Measurements from ENCODE around the gene GYPC.
A peak's percentile ranks its signal among the peaks of the same experiment; 100 is the strongest.

The GYPC gene

GRCh38 chr2:126649101-126649500 is 6.9 kb upstream of the GYPC start:
- DNase-seq: no peak

- no peak for DNase-seq
Measured at GRCh38 chr2:126650994-126651393, 5.0 kb upstream of the GYPC start.

GRCh38 chr2:126652323-126652891 is 3.6 kb upstream of the GYPC start:
- no peak for DNase-seq

GRCh38 chr2:126653109-126653508 is 2.8 kb upstream of the GYPC start:
- no peak for DNase-seq

GRCh38 chr2:126653761-126654160 is 2.2 kb upstream of the GYPC start:
- no peak for DNase-seq

GRCh38 chr2:126655051-126655450 is 907 bp upstream of the GYPC start:
- no peak for DNase-seq

GRCh38 chr2:126656431-126657147 is 631 bp downstream of the GYPC start:
- DNase-seq: peak in 3 of 51 donors; percentile 14 to 37 (median 19)

- peak in 4 of 51 donors; percentile 7 to 26 (median 12) for DNase-seq
Measured at GRCh38 chr2:126657148-126657635, 1.2 kb downstream of the GYPC start.

- peak in 5 of 51 donors; percentile 9 to 42 (median 31) for DNase-seq
Measured at GRCh38 chr2:126657636-126658318, 1.8 kb downstream of the GYPC start.

GRCh38 chr2:126658319-126658904 is 2.5 kb downstream of the GYPC start:
- DNase-seq: no peak

GRCh38 chr2:126658905-126659561 is 3.1 kb downstream of the GYPC start:
- DNase-seq: no peak

GRCh38 chr2:126659562-126660467 is 3.9 kb downstream of the GYPC start:
- no peak for DNase-seq

GRCh38 chr2:126660971-126661370 is 5.0 kb downstream of the GYPC start:
- no peak for DNase-seq

GRCh38 chr2:126661702-126662500 is 5.9 kb downstream of the GYPC start:
- no peak for DNase-seq

- DNase-seq: no peak
Measured at GRCh38 chr2:126662621-126663020, 6.7 kb downstream of the GYPC start.

- no peak for DNase-seq
Measured at GRCh38 chr2:126663184-126663963, 7.4 kb downstream of the GYPC start.

- DNase-seq: no peak
Measured at GRCh38 chr2:126664234-126664633, 8.3 kb downstream of the GYPC start.

- no peak for DNase-seq
Measured at GRCh38 chr2:126664639-126665038, 8.7 kb downstream of the GYPC start.

GRCh38 chr2:126665483-126665882 is 9.5 kb downstream of the GYPC start:
- no peak for DNase-seq
